NCI-H1930 (cell line): ENCODE results near the gene TMBIM6.

ENCODE experiments used
- DNase-seq, 2 experiments: peaks; one replicate each; lab custom pipeline; 2025; lab: John Stamatoyannopoulos, UW

TMBIM6 gene

DNA sequence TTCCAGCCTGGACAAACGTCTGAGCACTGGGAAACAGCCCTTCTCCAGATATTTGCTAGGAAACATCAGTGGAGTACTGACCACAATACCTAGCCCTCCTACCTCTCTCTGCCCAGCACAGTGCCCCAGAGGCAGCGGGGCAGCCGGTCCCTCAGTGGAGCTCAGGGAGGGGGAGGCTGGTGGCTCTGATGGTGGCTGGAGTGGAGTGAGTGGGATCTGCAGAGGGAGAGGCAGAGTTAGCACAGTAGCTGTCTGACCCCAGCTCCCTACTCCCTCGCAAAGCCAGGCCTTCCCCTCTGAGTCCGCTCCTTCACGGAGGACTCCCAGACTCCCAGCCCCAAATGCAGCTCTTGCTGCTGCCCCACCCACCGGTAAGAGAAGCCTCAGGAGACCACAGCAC lies 56.9 kb downstream of the TMBIM6 start:
- DNase-seq = no peak

DNA sequence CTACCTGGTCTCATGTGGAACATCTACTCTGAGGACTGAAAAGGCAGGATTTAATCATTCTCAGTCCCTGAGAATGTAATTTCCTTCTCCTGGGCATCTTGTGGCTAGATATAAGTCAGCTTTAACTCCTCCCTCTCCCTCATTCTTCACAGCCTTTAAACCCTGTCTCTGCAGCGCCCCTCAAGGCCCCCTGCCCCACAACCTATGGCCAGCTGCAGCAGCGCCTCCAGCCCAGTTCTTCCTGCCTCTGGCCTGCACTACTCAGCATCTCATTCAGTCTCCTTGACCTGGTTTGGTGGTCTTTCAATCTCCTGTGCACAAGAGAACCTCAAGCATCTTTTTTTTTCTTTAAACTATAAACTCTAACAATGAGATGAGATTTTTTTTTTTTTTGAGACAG lies 57.6 kb downstream of the TMBIM6 start:
- no peak for DNase-seq

DNA sequence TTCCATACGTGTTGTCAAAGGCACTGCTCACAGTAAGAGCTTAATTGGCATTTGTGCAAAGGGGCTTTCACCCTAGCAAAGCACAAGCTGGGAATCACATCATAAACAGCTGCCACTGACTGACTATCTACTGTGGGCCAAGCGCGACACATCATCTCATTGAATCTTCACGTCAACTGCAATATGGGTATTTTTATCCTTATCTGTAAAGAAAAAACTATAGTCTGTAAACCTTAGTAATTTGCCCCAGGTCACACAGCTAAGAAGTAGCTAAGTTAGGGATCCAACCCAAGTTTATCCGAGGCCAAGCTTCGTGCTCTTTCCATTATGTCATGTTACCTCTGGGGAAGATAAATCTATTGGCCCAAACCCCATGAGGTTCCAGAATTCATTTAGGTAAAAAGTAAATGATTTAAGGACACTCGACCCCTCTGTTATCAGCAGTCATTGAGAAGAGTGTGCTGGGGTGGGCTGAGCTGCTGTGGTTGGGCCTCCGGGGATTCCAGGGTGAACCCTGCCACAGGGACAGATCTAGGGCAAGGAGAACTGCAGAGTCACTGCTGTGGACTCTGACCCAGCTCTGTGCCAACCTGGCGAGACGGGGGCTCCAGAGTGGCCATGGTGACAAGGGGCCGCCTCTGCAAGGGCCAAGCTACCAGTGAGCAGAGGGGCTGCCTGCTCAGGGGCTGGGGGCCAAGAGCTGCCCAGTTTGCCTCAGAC lies 59.2 kb downstream of the TMBIM6 start:
- DNase-seq = no peak

DNA sequence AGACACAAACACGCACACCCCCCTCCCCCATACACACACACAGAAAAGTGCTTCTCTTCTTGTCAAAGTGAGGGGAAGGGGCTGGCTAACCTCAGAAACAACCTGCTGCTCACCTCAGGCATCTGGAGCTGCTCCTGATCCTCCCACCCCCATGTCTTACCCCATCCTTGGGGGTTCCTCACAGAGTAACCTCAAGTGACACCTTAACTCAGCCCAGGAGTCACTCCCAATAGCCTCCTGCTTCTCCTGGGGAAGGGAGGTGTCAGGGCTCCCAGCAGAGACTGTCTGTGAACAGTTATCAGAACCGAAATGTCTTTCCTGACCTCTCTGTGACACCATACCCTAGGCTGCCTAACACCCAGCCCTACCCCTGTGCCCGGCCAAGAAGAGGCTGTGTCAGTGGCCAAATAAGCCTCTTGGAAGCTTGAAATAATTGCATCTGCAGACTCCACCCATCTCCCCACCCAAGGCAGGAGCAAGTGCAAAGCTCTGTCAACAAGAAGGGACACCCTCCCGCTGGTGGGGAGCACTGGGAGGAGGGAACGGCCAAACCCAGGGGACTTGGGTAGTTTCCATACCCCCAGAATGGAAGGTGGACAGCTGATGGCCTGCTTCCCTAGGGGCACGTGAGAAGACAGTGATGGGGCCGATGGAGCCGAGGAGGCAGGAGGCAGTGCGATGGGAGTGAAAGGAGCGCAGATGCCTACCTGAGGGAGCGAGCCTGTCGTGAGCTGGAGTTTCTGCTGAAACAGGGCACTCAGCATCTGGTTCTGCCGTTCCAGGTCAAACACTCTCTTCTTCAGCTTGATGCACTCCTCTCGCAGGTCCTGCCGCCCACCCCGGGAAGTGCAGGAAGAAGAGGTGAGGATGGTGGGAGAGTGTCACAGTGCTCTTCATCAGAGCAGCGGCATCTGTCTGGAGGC lies 60.0 kb downstream of the TMBIM6 start:
- DNase-seq = no peak

DNA sequence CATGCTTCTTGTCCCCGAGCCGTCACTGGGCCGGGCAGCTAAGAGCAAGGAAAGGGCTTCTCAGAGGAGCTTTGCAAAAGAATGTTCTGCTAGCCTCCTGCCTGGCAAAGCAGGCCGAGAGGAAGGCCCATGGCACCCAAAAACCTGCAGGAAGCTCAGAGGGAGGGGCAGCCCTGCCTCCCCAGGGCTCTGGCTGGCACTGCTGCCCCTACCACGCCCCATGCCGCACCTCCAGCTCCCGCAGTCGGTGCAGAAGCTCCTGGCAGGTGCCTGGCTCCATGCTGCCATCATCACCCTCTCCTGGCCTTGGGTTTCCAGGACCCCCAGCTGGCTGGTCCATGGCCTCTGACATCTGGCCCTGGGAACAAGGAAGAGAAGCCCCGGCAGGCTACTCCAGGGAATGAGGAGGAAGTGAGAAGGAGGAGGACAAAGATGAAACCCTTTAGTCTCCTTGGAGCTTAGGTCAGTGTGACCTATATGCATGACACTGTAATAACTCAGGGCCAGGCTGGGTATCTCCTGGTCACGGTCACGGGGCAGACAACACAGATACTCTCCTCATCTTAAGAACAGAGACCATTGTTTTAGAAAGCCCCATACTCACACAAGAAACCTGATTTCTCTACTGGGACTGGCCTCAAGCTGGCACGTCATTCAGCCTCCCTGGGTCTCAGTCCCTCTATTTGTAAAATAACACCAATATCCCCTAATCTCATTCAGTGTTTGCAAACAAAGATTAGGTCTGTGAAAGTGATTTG lies 62.5 kb downstream of the TMBIM6 start:
- no peak for DNase-seq

DNA sequence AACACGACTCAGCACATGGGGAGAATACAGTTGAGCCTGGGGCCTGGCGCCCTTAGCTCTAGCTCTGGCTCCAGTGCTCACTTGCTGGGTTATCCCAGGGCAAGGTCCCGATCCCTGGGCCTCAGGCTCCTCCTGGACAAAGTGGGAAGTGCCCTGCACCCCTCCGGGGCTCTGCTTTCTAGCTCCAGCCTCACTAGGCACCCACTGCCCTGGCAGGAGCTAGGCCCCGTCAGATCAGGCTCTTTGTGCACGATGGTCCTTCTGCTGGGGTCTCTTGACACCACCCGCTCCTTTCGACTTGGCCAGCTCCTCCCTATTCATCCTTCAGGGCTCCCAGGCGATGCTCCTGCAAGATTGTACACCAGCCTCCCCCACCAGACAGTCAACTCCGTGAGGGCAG lies 63.5 kb downstream of the TMBIM6 start:
- no peak for DNase-seq

DNA sequence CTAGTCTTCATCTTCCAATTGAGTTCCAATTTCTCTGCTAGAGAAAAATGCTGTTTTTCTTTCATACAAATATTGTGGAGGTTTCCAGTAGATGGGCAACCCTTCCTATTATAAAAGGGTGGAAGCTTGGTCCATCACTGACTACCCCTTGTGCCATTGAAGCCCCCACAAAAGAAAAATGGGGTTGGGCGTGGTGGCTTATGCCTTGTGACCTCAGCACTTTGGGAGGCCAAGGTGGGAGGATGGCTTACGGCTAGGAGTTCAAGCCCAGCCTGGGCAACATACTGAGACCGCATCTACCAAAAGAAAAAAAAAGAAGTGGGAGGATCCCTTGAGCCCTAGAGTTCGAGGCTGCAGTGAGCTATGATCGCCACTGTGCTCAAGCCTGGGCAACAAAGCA lies 64.1 kb downstream of the TMBIM6 start:
- DNase-seq = no peak

DNA sequence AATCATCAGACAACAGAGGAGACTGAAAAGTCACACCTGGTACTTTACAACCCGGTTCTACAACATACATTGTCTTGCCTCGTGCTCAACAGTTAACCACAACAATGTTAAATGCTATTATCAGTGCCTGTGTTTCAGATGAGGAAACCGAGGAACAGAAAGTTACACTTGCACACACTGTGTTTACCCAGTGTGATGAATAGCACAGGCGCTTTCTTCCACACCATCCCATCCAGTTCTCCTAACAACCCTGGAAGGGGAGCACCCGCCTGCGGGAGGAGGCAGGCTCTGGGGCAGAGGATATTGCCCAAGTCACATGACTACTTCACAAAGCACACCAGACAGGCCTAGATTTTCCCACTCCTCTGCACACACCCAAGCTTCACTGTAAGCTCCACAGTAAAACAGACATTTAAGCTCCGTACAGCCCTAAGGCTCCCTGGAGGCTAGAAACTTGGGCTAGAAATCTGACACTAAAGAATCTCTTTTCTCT lies 65.0 kb downstream of the TMBIM6 start:
- no peak for DNase-seq

DNA sequence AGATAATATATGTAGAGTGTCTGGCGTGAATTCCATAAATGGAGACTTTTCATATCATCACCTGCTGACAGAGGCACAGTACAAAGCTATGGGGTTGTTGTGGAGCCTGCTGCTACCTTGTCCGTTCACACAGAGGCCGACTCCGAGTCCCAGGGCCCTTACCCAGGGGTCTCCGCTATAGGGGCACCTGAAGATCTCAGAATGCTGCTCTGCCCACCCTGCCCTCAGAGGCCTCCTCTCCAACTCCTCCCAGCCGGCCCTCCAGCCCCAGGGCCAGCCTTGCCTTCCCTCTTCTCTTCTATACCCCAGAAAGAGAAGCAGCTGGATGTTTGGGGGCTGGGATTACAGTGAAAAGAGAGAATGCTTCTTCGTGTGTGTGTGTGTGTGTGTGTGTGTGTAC lies 65.5 kb downstream of the TMBIM6 start:
- no peak for DNase-seq

DNA sequence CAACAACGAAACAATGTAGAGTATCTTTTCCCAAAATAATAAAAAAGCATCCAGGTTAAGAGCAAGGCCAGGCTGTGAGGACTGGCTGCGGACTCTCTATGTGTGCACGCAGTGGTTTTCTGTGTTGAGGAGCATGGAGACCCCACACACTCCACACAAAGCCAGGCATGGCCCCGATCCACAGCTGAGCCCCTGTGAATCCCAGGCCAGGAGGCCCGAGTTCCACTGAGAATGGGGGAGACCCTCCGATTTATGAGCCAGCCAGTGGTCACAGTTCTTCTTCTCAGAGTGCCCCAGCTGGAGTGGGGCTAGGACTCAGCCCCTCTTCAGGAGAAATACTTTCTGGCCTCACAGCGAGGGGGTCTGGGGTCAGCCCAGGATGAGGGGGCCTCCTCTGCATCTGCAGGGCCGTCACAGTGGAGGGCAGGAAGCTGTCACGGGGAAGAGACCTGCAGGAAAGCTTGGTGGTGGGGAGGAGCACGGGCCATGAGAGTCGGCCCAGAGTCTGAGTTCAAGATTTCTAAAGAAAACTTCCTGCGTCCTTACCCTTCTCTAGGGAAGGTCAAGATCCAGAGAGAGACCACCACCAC lies 66.7 kb downstream of the TMBIM6 start:
- no peak for DNase-seq

DNA sequence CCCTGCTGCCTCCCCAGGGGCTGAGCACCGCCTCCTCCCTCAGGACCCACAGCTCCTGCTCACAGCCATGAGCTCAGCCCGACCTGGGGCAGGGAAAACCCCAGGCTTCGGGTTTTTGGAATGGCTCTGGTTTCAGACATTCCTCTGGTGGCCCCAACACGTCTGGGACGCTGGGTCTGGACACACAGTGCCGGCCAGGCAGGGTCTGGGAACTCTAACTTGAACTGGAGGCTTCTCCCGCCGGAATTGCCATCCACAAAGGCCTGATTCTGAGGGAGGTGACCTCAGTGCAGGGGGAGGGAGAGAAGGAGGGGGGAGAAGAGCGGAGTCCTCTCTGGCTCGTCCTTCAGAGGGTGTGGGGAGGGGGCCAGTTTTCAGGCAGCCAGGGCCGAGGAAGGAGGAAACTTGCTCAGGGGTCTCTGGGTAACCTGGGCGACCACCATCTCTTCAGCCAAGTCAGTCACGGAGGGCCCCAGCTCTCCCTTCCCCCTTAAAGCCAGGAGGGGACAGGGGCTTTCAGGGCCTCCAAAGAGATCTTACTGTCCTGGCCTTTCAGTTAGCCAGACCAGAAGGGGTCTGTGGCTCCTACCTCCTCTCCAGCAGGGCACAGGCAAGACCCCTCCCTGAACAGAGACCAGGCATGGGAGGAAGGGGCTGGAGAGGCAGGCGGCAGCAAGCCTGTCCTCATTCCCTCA lies 67.5 kb downstream of the TMBIM6 start:
- DNase-seq = no peak

DNA sequence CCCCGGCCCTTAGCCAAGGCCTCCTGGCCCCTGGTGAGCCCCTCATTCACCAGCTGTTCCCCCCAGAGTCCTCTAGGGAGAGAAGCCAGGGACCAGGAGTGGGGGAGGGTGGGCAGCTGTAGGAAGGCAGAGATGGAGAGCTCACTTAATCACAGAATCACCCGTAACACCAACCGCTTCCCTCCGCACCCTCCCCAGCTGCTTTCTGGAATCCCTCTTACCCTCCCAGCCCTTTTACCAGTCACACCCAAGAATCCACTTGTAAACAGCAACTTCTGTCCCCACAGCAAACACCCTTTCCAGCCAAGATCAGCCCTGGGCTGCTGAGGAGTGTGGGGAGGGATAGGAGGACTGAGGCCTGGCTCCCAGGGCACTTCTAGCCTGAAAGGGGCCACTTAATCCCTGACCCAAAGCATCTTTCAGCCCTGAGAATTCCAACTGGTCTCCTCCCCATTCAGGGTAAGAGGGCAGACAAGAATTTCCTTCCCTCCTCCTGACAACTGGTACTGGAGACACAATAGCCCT lies 68.1 kb downstream of the TMBIM6 start:
- no peak for DNase-seq

DNA sequence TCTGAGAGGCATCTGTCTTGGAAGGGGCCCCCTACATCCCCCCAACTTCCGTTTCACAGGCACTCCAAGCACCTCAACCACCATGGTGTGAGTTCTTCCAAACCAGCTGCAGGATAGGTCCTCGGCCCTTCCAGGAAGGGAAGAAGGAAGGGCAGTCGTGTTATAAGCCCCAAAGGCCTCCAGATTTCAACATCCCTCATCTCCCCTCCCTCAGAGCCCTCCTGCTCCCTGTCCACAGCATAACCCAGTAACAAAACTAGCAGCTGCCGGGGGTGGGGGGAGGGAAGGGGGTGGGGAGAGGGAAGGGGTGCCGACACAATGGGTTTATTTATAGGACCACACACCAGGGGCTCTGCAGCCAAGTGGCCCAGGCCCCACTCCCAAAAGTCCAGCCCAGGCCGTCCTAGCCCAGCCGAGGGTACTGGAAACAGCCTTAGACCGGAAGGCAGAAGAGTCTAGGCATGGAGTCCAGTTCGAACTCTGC lies 68.6 kb downstream of the TMBIM6 start:
- no peak for DNase-seq

DNA sequence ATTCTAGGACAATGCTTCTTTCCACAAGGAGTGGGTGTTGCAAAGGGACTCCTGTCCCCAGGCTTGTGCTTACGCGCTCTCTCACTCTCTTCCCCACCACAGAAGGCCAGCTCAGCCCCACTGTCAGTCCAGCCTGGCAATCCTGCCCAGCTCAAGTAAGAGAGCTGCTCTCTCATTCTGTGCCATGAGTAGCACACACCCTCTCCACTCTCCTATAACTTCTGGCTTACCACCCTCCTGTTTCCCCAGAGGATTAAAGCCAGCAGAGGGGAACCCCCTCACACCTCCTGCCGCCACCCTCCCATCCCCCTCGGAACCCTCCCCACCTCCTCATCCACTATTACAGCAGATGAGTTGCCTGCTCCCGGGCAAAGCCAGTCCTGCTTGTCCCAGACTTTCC lies 69.8 kb downstream of the TMBIM6 start:
- no peak for DNase-seq

DNA sequence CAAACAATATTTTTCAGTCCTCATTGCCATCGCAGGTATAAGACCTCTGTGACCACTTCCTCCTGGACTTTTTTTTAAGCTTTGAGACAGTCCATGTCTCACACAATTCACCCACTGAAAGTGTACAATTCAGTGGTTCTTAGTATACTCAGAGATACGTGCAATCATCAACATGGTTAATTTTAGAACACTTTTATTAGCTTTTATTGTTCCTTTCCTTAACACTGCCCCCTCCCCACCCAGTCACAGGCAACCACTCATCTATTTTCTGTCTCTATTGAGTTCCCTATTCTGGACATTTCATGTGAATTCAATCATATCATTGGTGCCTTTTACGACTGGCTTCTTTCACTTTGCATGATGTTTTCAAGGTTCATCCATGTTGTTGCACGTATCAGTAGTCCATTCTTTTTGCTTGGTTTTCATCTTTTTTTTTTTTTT lies 70.6 kb downstream of the TMBIM6 start:
- DNase-seq = no peak

DNA sequence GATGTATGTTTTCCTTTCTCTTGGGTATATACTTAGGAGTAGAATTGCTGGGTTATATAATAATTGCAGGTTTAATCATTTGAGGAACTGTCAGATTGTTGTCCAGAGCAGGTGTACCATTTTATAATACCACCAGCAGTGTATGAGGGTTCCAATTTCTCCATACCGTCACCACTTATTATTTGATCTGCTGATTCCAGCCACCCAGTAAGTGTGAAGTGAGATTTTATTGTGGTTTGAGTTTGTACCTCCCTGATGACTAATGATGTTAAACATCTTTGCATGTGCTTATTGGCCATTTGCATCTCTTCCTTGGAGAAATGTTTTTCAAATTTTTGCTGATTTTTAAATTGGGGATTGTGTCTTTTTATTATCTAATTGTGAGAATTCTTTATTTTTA lies 71.8 kb downstream of the TMBIM6 start:
- DNase-seq = no peak
